Subcutaneous abdominal adipose tissue (tissue), 5 donors: ENCODE results near the gene SLC6A17.

Source experiments
- H3K27ac ChIP-seq: one replicate; pipeline ENCODE4 v1.7.0; 2013; ENCODE audit warnings: low read depth, mild to moderate bottlenecking, inconsistent platforms, low read length, moderate library complexity
- H3K27me3 ChIP-seq, 5 donors: one replicate each; pipeline ENCODE4 v1.7.0; 2013; ENCODE audit warnings: low read length in 5 of 5, inconsistent platforms in 1 of 5; ENCODE audit not compliant: control insufficient read depth in 5 of 5, insufficient read depth in 4 of 5
- H3K36me3 ChIP-seq, 5 donors: one replicate each; pipeline ENCODE4 v1.7.0; 2013; ENCODE audit warnings: low read length in 5 of 5; ENCODE audit not compliant: control insufficient read depth in 5 of 5, insufficient read depth in 5 of 5
- H3K4me1 ChIP-seq, 5 donors: one replicate each; pipeline ENCODE4 v1.7.0; 2013; ENCODE audit warnings: low read length in 5 of 5, mild to moderate bottlenecking in 3 of 5, moderate library complexity in 1 of 5; ENCODE audit not compliant: control insufficient read depth in 5 of 5, insufficient read depth in 5 of 5
- H3K4me3 ChIP-seq, 5 donors: one replicate each; pipeline ENCODE4 v1.7.0; 2013; ENCODE audit warnings: low read length in 5 of 5, low read depth in 1 of 5
- H3K9ac ChIP-seq, 5 donors: one replicate each; pipeline ENCODE4 v1.7.0; 2013; ENCODE audit warnings: low read length in 5 of 5, mild to moderate bottlenecking in 4 of 5, moderate library complexity in 3 of 5
- H3K9me3 ChIP-seq, 5 donors: one replicate each; pipeline ENCODE4 v1.7.0; 2013; ENCODE audit warnings: low read length in 5 of 5; ENCODE audit not compliant: control insufficient read depth in 5 of 5
- donor health status: healthy.
- donor health status: healthy.
- donor health status: healthy.
- donor health status: healthy.
- donor health status: healthy.

The SLC6A17 gene

GRCh38 chr1:110155878-110156522 is 5.7 kb downstream of the SLC6A17 start:
- Histone ChIP-seq H3K9ac (no peak overlapping the region), H3K9me3 (peaks cover 0 to 8% (median 0%) of the 10 kb centered on the region in 5 donors), H3K4me3 (no peak overlapping the region), H3K27ac (no peak overlapping the region), H3K36me3 (no peaks in the 10 kb centered on the region), H3K4me1 (peaks cover 0 to 8% (median 0%) of the 10 kb centered on the region in 5 donors), H3K27me3 (peaks cover 21 to 47% (median 40%) of the 10 kb centered on the region in 5 donors)

- H3K27me3 ChIP-seq, result peaks cover 0 to 28% (median 25%) of the 10 kb centered on the region in 5 donors
- H3K9me3 ChIP-seq, result peaks cover 0 to 8% (median 5%) of the 10 kb centered on the region in 5 donors
- no peaks in the 10 kb centered on the region for H3K4me1 ChIP-seq
- H3K9ac ChIP-seq, result no peak overlapping the region
- H3K27ac ChIP-seq, result no peak overlapping the region
- no peak overlapping the region for H3K4me3 ChIP-seq
- H3K36me3 ChIP-seq, result no peaks in the 10 kb centered on the region
Measured at GRCh38 chr1:110158261-110158660, 8.0 kb downstream of the SLC6A17 start.

- no peak overlapping the region for H3K9ac ChIP-seq
- no peak overlapping the region for H3K27ac ChIP-seq
- H3K27me3 ChIP-seq, result peaks cover 0 to 23% (median 16%) of the 10 kb centered on the region in 5 donors
- H3K4me1 ChIP-seq, result no peaks in the 10 kb centered on the region
- H3K36me3 ChIP-seq, result no peaks in the 10 kb centered on the region
- no peak overlapping the region for H3K4me3 ChIP-seq
- H3K9me3 ChIP-seq, result peaks cover 0 to 8% (median 5%) of the 10 kb centered on the region in 5 donors
Measured at GRCh38 chr1:110159168-110159567, 8.9 kb downstream of the SLC6A17 start.

- peaks cover 0 to 14% (median 5%) of the 10 kb centered on the region in 5 donors for H3K27me3 ChIP-seq
Measured at GRCh38 chr1:110160538-110161100, 10.3 kb downstream of the SLC6A17 start.

DNA sequence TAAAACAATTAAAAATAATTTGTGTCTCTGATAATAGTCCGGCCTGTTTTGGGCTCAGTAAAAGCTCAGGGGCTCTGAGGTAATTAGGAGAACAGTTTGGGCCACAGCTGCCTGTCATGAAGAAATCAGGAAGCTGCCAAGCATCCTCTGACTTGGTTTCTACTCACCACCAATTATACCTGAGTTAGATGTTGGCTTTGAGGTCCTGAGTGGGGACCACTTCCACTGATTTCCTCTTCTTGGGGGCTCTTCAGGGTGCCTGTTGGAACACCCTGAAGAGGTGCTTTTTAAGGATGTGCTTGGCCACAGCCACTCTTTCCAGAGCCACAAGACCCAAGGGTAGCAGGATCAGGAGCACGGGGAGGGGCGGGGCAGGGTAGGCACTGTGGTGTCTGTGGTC is 10.9 kb downstream of the SLC6A17 start:
- no peak overlapping the region for H3K4me3 ChIP-seq
- no peaks in the 10 kb centered on the region for H3K36me3 ChIP-seq
- H3K4me1 ChIP-seq, result no peaks in the 10 kb centered on the region
- peaks cover 0 to 14% (median 5%) of the 10 kb centered on the region in 5 donors for H3K27me3 ChIP-seq
- H3K9me3 ChIP-seq, result peaks cover 0 to 8% (median 5%) of the 10 kb centered on the region in 5 donors
- H3K9ac ChIP-seq, result no peak overlapping the region
- H3K27ac ChIP-seq, result no peak overlapping the region

More at GRCh38 chr1:110160538-110161100, 10.3 kb downstream of the SLC6A17 start:
- Histone ChIP-seq H3K9ac (no peak overlapping the region), H3K9me3 (peaks cover 0 to 8% (median 5%) of the 10 kb centered on the region in 5 donors), H3K4me1 (no peaks in the 10 kb centered on the region), H3K4me3 (no peak overlapping the region), H3K27ac (no peak overlapping the region), H3K36me3 (no peaks in the 10 kb centered on the region)

DNA sequence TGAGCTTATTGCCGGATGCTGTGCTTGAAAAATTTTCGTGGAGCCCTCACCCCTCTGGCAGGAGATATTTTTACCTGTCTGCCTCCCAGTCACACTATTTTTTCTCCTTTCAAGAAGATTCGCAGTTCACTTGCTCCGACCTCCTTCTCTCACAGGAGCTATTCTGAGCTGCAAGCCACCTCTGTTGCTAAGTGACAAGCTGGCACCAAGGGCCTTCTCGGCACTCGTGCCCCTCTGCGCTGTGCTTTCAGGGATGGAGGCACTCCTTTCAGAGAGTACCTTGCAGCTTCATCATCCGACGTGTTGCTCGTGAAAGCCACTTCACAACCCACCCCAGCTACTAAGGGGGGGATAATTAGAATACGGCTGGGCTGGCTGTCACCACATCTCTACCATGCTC is 11.6 kb downstream of the SLC6A17 start:
- Histone ChIP-seq H3K36me3 (no peaks in the 10 kb centered on the region), H3K9ac (no peak overlapping the region), H3K9me3 (peaks cover 0 to 8% (median 5%) of the 10 kb centered on the region in 5 donors), H3K27ac (no peak overlapping the region), H3K4me3 (no peak overlapping the region), H3K4me1 (no peaks in the 10 kb centered on the region), H3K27me3 (peaks cover 0 to 14% (median 0%) of the 10 kb centered on the region in 5 donors)

GRCh38 chr1:110163591-110163990 is 13.3 kb downstream of the SLC6A17 start:
- Histone ChIP-seq H3K36me3 (no peaks in the 10 kb centered on the region), H3K27me3 (peaks cover 0 to 14% (median 0%) of the 10 kb centered on the region in 5 donors), H3K9ac (no peak overlapping the region), H3K4me1 (no peaks in the 10 kb centered on the region), H3K27ac (no peak overlapping the region), H3K4me3 (no peak overlapping the region), H3K9me3 (peaks cover 0 to 8% (median 5%) of the 10 kb centered on the region in 5 donors)

DNA sequence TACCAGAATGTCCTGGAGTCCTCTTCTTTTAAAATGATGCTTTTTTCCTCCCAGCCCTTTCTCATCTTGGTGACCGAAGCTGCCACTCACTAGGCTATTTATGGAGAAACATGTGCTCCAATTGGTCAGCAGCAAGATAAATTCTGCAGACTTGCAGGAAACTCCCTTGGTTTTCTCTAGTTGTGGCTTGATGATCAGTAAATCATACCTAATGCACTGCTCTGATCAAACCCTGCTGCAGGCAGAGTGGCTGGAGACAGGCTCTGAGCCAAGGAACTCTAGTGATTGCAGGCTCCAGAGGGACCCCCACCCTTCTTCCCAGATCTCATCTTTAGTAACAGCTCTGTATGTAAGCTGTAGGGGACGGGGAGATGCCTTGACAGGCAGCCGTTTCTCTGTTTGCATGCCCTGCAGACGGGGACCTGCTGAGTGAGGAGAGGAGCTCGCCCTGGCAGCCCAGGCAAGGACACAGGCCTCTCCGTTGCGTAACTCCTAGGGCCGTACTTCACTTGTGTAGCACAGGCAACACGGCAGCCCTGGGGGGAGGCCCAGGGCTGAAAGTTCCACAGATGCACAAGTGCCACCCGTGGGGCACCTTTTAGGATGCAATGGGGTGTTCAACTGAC is 14.5 kb downstream of the SLC6A17 start:
- no peak overlapping the region for H3K9ac ChIP-seq
- H3K4me3 ChIP-seq, result no peak overlapping the region
- H3K27me3 ChIP-seq, result peaks cover 0 to 12% (median 0%) of the 10 kb centered on the region in 5 donors
- H3K36me3 ChIP-seq, result no peaks in the 10 kb centered on the region
- H3K4me1 ChIP-seq, result no peaks in the 10 kb centered on the region
- peaks cover 0 to 8% (median 5%) of the 10 kb centered on the region in 5 donors for H3K9me3 ChIP-seq
- no peak overlapping the region for H3K27ac ChIP-seq

DNA sequence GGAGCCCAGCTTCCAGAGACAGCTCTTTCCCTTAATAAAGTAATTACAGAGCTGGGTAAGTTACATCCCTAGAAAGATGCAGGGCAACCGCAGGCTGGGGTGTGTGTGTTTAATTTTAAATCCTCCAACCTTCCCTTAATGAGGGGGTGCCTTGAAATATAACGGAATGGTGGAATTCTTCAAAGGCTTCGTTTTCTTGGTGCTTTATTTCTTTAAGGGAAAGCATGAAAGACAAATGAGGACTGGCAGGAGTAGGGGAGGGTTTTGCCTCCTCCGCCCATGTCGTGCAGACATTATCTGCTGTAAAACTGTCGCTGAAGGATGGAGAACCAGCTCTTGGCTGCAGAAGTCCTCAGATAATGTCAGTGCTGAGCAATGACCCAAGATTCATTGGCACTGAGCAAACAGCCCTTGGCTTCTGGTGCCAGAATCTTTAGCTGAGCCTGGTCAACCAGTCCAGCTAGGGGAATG is 15.5 kb downstream of the SLC6A17 start:
- H3K4me1 ChIP-seq, result no peaks in the 10 kb centered on the region
- no peak overlapping the region for H3K4me3 ChIP-seq
- no peaks in the 10 kb centered on the region for H3K36me3 ChIP-seq
- H3K27ac ChIP-seq, result no peak overlapping the region
- peaks cover 0 to 6% (median 0%) of the 10 kb centered on the region in 5 donors for H3K27me3 ChIP-seq
- H3K9me3 ChIP-seq, result peaks cover 0 to 8% (median 2%) of the 10 kb centered on the region in 5 donors
- no peak overlapping the region for H3K9ac ChIP-seq

DNA sequence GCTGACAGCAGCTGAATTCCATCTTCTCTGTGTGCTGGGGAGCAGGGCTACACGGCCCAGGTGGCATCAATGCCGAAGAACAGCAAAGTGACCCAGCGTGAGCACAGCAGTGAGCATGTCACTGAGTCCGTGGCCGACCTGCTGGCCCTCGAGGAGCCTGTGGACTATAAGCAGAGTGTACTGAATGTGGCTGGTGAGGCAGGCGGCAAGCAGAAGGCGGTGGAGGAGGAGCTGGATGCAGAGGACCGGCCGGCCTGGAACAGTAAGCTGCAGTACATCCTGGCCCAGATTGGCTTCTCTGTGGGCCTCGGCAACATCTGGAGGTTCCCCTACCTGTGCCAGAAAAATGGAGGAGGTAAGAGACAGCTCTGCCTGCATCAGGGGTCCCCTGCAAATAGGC is 16.6 kb downstream of the SLC6A17 start:
- Histone ChIP-seq H3K9ac (no peak overlapping the region), H3K4me1 (no peaks in the 10 kb centered on the region), H3K27ac (no peak overlapping the region), H3K4me3 (no peak overlapping the region), H3K36me3 (no peaks in the 10 kb centered on the region), H3K9me3 (no peaks in the 10 kb centered on the region), H3K27me3 (peaks cover 0 to 10% (median 3%) of the 10 kb centered on the region in 5 donors)
